Keratinocyte (primary cell): ENCODE data around the gene TWIST2. TPM values are rescaled to one million over a fixed set of nuclear protein-coding genes. Genes with fewer than 3 reads are reported as not detected.

ENCODE experiments used
- DNase-seq: peaks from one replicate; pipeline ENCODE4 v3.0.0-alpha.2; 2011; ENCODE audit warnings: low read depth, missing footprints, low spot score
- FAIRE-seq: peaks from 2 replicates; lab custom pipeline; 2011; peaks lifted over from hg19 to GRCh38; lab: Jason Lieb, UNC
- H2AFZ ChIP-seq: 2 replicates; pipeline ENCODE4 v1.6.0; 2012; ENCODE audit warnings: low read length, control low read depth, inconsistent platforms; ENCODE audit not compliant: control insufficient read depth
- H3K27ac ChIP-seq: 2 replicates; pipeline ENCODE4 v1.5.1; 2011; ENCODE audit warnings: low read length; ENCODE audit not compliant: control insufficient read depth, insufficient read depth
- H3K27me3 ChIP-seq: 3 replicates; pipeline ENCODE4 v1.6.0; 2011; ENCODE audit warnings: low read length; ENCODE audit not compliant: control insufficient read depth, insufficient read depth; ENCODE audit errors: extremely low read depth
- H3K36me3 ChIP-seq, 2 experiments: 2 replicates in 1 of 2; 3 replicates in 1 of 2; pipeline ENCODE4 v1.5.1; 2011; ENCODE audit warnings: low read length in 2 of 2, mild to moderate bottlenecking in 1 of 2; ENCODE audit not compliant: control insufficient read depth in 2 of 2, insufficient read depth in 2 of 2; ENCODE audit errors: extremely low read depth in 1 of 2
- H3K4me1 ChIP-seq: 3 replicates; pipeline ENCODE4 v1.5.1; 2011; ENCODE audit warnings: low read length; ENCODE audit not compliant: control insufficient read depth, insufficient read depth; ENCODE audit errors: extremely low read depth
- H3K4me2 ChIP-seq: 3 replicates; pipeline ENCODE4 v1.6.0; 2011; ENCODE audit warnings: low read depth, low read length; ENCODE audit not compliant: control insufficient read depth, insufficient read depth; ENCODE audit errors: extremely low read depth
- H3K4me3 ChIP-seq, 3 experiments: fragments of 200-600 bp in 1 of 3; sonication (generic) in 1 of 3; 2 replicates in 2 of 3; 3 replicates in 1 of 3; pipeline ENCODE4 v1.5.1; 2011 to 2016; ENCODE audit warnings: low read length in 3 of 3, mild to moderate bottlenecking in 3 of 3, control low read depth in 2 of 3, inconsistent platforms in 1 of 3, low read depth in 1 of 3, mixed read lengths in 1 of 3, mixed run types in 1 of 3, moderate library complexity in 1 of 3; ENCODE audit not compliant: control insufficient read depth in 2 of 3, insufficient read depth in 2 of 3; ENCODE audit errors: extremely low read depth in 1 of 3
- H3K79me2 ChIP-seq: 2 replicates; pipeline ENCODE4 v1.6.0; 2012; ENCODE audit warnings: low read length; ENCODE audit not compliant: control insufficient read depth, insufficient read depth
- H3K9ac ChIP-seq: 3 replicates; pipeline ENCODE4 v1.6.0; 2011; ENCODE audit warnings: low read length; ENCODE audit not compliant: control insufficient read depth, insufficient read depth; ENCODE audit errors: extremely low read depth
- H3K9me1 ChIP-seq: 3 replicates; pipeline ENCODE4 v1.6.0; 2011; ENCODE audit warnings: low read length; ENCODE audit not compliant: control insufficient read depth, insufficient read depth; ENCODE audit errors: extremely low read depth
- H3K9me3 ChIP-seq: 2 replicates; pipeline ENCODE4 v1.5.1; 2012; ENCODE audit warnings: low read depth, low read length; ENCODE audit not compliant: control insufficient read depth
- H4K20me1 ChIP-seq: 3 replicates; pipeline ENCODE4 v1.6.0; 2011; ENCODE audit warnings: low read length; ENCODE audit not compliant: control insufficient read depth, insufficient read depth; ENCODE audit errors: extremely low read depth
- CTCF ChIP-seq, 3 experiments: IDR thresholded peaks in 1 of 3; conservative IDR thresholded peaks in 1 of 3; optimal IDR thresholded peaks in 1 of 3; 2 replicates in 2 of 3; 3 replicates in 1 of 3; pipeline versions ENCODE3 to v1.5.1; 2011; ENCODE audit warnings: low read length in 3 of 3, mild to moderate bottlenecking in 3 of 3, moderate library complexity in 2 of 3, control low read depth in 1 of 3, inconsistent platforms in 1 of 3; ENCODE audit not compliant: insufficient read depth in 2 of 3; ENCODE audit errors: extremely low read depth in 1 of 3
- EZH2 ChIP-seq: IDR thresholded peaks from one replicate; pipeline ENCODE4 v1.6.1; 2012; ENCODE audit warnings: inconsistent platforms, mild to moderate bottlenecking, low read length, moderate library complexity
- dilution Hi-C: fragments of 300-500 bp; cut with MboI; formaldehyde crosslinking; loops from one replicate; pipeline ENCODE4 v1.7.0; 2020; ENCODE audit warnings: low sequenced_read_pairs; ENCODE audit not compliant: extremely low pct_ligation_motif_present
- polyA plus RNA-seq, 5 experiments: library from polyadenylated mRNA; depleted of rRNA in 3 of 5; stranded (reverse) in 3 of 5; stranded (forward) in 1 of 5; unstranded in 1 of 5; fragments of >200 nt; gene quantifications; 1 replicate in 1 of 5; 2 replicates in 3 of 5; 3 replicates in 1 of 5; pipeline versions ENCODE4 v1.2.1 to v1.2.3, GENCODE V29; 2011 to 2012; ENCODE audit warnings: missing spikeins in 2 of 5, low read depth in 1 of 5, low replicate concordance in 1 of 5

TWIST2 gene
- polyA plus RNA-seq, 1 donor (not counting 4 experiments of a cell fraction or from before 2014, with no cell fraction given) = 5.5 TPM

GRCh38 chr2:238898534-238899281 is 50.8 kb downstream of the TWIST2 start:
- H3K36me3 ChIP-seq = no peaks in the 10 kb centered on the region
- H3K9me1 ChIP-seq = no peaks in the 10 kb centered on the region
- dilution Hi-C loops = no loop called here
- DNase-seq (no peak), FAIRE-seq (no peak)
- H2AFZ ChIP-seq = no peak overlapping the region
- no peak overlapping the region for H3K27ac ChIP-seq
- no peaks in the 10 kb centered on the region for H4K20me1 ChIP-seq
- H3K4me1 ChIP-seq = no peaks in the 10 kb centered on the region
- peaks cover 5% of the 10 kb centered on the region for H3K27me3 ChIP-seq
- no peak overlapping the region for H3K4me2 ChIP-seq
- no peaks in the 10 kb centered on the region for H3K79me2 ChIP-seq
- TF ChIP-seq CTCF (optimal IDR thresholded peaks at IDR 0.05 in 1 of 3, IDR thresholded peaks at IDR 0.05 in 1 of 3, conservative IDR thresholded peaks at IDR 0.05 in 1 of 3; ENCODE audit: extremely low read depth in 1 of 3, insufficient read depth in 2 of 3, low read length in 3 of 3) (no peak), EZH2 (no peak)
- no peak overlapping the region for H3K9ac ChIP-seq
- no peaks in the 10 kb centered on the region for H3K9me3 ChIP-seq
- no peak overlapping the region for H3K4me3 ChIP-seq

GRCh38 chr2:238899386-238899785 is 51.5 kb downstream of the TWIST2 start:
- no peak for FAIRE-seq
- Histone ChIP-seq H4K20me1 (no peaks in the 10 kb centered on the region), H3K79me2 (no peaks in the 10 kb centered on the region), H3K9me1 (no peaks in the 10 kb centered on the region), H3K27me3 (peaks cover 5% of the 10 kb centered on the region), H3K27ac (no peak overlapping the region), H3K4me1 (no peaks in the 10 kb centered on the region), H3K9ac (no peak overlapping the region), H3K9me3 (no peaks in the 10 kb centered on the region), H3K4me3 (no peak overlapping the region), H2AFZ (no peak overlapping the region), H3K4me2 (no peak overlapping the region), H3K36me3 (no peaks in the 10 kb centered on the region)
- no peak for TF ChIP-seq CTCF (optimal IDR thresholded peaks at IDR 0.05 in 1 of 3, IDR thresholded peaks at IDR 0.05 in 1 of 3, conservative IDR thresholded peaks at IDR 0.05 in 1 of 3; ENCODE audit: extremely low read depth in 1 of 3, insufficient read depth in 2 of 3, low read length in 3 of 3)
- no peak for TF ChIP-seq EZH2
- dilution Hi-C loops = no loop called here
- DNase-seq = no peak
